HG02981 (cell line): ENCODE data around the gene DEAF1.

Source experiments
- ATAC-seq: cut with Tn5 transposase; IDR thresholded peaks from one replicate; pipeline ENCODE4 v1.9.1; 2021; ENCODE audit warnings: mild to moderate bottlenecking, moderate library complexity; ENCODE audit not compliant: unreplicated experiment

DEAF1 gene

GRCh38 chr11:597166-597725, 97.8 kb downstream of the DEAF1 start:
- no peak for ATAC-seq

GRCh38 chr11:596374-596773, 98.6 kb downstream of the DEAF1 start:
- ATAC-seq, result no peak

- ATAC-seq, result no peak
Measured at GRCh38 chr11:595400-595799, 99.6 kb downstream of the DEAF1 start.
